SHP77 treated with DMSO at 0.1 percent for 48 hours (cell line): ENCODE results near the gene CACNA1B.
"Not testable (repeated sequence)": the region's sequence is repeated elsewhere in the genome, so short reads cannot be mapped to it uniquely, and the experiment has no call there.

Experiments used
- DNase-seq: peaks from one replicate; lab custom pipeline; 2025; lab: John Stamatoyannopoulos, UW

The CACNA1B gene

DNA sequence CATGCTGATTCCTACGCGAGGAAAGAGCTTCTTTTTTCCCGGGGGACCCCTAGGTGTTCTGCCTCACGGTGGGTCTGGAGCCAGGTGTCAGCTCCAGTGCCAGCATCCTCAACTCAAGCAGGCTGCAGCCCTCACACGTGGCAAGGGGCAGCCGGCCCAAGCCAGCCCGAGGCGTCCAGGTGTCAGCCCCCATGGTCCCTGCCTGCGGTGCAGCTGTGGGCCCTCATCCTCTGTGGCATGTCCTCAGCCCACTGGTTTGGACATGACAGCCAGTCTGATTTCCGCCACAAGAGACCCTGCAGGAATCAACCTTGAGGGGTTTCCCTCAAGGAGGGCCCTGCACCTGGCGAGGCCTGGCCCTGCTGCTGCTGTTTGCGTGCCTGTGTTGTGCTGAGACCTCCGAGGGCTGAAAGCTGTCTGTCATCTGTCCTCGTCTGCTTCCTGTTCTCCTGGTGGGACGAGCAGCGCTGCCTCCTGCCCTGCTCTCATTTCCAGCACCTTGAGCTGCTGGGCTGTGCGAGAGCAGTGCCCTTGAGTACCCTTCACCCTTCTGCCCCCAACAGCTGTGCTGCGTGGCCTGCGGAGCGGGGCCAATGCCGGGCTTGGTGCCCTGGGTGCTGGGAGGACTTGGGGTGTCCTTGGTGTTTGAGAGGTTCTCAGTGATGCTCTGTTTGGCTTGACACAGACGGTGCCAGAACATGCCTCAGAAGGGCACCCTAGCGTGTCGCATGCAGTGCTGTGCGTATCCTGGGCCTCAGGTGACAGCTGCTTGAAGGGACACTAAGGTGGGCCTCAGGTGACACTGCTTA is 137.6 kb downstream of the CACNA1B start:
- no peak for DNase-seq

DNA sequence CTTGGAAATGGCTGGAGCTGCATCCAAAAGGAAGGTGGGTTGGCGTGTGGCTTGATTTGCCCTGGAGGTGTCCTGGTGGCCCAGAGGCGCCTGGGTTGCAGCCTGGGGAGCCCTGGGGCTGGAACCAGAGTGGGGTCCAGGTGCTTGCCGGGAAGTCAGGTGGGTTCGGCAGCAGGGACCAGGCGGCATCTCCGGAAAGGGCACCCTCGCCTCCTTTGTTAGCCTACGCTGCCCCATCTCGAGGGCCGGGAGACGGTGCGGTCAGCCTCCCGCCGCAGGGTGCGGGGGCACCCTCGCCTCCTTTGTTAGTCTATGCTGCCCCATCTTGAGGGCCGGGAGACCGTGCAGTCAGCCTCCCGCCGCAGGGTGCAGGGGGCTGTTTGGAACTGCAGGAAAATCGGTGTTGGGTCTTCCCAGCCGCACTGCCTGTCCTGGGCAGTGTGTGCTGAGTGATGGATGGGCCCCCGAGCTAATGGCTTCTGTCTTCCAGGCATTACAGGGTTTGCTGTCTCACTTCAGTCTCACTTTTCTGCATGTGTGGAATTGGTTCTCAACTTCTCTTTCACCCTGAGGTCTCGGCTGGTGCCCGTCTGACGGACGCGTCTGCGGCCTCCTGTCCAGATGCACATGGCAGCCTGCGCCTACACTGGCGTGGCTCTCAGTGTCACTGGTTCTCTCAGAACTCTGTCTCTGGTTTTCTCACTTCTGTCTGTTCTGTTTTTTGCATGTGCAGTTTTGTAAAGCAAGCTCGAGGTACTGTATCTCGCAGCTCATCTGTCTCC is 139.0 kb downstream of the CACNA1B start:
- DNase-seq: no peak

DNA sequence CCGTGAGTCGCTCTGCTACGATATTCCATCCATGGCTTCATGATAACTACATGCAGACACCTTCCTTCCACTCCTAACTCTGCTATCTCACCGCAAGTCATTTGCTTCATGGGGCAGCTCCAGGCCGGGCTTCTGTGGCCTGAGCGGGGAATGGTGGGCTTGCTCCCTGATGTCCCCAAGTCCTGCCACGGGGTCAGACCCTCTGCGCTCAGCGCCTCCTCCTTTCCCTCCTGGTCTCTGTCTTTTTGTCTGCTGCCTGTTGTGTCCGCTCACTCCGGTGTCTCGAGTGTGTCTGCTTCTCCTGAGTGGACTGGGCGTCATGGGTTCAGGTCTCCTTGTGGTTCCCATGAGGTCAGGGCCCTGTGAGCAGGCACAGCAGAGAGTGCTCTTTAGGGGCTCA is 139.6 kb downstream of the CACNA1B start:
- DNase-seq: no peak

DNA sequence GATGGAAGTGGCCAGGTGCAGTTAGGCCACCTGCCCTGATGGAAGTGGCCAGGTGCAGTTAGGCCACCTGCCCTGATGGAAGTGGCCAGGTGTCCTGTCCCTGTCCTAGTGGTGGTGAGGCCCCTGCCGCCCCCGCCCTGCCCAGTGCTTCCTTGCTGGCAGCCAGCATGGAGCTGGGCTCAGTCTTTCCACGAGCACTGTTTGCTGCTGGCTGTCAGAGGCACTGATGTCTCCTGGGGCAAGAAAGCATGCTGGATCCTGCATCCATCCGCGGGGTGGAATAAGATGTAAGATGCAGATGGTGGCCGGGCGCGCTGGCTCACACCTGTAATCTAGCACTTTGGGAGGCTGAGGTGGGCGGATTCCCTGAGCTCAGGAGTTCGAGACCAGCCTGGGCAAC is 141.9 kb downstream of the CACNA1B start:
- not testable (repeated sequence) for DNase-seq

DNA sequence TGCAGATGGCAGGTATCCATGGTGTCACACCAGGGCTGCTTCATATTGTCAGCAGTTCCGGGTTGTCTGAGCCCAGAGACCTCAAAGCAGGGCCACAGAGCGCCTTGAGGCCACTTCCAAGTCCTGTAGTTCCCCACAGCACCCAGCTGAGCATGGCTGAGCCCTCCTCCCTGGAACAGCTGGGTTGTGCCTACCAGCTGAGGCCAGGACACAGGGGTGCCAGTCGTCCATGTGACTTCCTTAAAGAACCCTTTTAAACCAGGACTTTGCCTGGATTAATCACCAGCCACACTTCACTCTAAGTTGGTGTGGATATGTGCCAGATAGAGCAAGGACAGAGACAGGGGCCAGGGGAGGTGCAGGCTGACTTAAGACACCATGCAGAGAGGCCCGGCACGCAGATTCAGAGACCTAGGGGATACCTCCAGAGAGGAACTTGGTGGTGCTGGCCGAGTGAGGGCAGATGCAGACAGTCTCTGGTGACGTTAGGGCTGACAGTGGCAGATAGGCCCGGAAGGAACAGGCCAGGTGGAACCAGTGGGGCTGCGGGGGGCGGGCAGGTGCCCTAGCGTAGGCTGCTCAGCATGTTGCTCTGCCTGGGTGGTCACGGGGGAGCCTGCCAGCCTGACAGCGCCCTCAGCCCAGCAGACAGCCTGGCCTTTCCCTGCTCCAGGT is 142.7 kb downstream of the CACNA1B start:
- no peak for DNase-seq

DNA sequence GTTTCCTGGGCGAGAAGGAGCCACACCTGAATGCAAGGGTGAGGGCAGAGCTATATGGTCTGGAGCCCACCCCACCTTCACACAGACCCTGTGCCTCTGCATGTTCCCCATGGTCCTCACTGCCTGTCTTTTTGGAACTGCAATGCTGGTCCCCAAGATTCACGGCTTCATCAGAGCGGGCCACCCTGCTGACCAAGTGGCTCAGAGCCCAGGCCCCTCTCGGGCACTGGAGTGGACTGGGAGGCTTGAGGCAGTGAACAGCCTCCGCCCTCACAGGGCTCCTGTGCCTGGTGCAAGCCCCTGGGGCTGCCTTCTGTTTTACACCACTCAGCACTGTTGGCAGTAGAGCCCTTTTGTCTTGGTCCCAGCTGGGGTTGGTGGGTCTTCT is 143.2 kb downstream of the CACNA1B start:
- no peak for DNase-seq

DNA sequence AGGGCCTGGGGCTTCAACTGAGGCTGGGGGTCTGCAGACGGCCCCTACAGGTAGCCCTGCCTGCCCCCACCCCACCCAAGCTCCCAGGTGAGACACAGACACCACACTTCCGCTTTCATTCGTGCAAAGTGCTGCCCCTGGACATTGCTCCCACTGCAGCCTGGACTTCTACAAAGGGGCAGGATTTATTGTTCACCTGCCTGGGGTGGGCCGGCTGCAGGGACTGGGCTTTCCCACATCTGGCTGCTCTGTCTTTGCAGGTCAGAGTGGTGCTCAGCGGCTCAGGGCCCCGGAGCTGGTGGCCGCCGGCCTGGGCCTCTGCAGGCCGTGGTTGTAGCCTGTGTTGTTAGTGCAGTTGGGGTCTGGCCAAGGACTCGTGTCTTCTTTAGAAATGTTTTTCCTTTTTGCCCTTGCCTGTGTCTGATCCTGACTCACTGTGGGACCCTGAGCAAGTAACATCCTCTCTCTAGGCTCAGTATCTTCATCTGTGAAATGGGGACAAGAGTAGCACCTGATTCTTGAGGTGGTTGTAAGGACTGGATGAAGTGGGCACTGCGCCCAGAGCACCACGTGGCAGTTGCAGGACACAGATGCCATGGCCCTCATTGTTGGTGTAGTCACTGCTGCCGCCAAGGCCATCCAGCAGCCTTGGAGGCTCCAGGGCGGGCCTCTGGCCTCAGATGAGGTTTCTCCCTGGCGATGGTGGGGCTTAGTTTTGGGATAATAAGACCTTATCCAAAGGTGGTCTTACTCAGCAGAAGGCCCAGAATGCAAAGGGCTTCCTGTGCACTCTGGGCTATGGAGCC is 143.9 kb downstream of the CACNA1B start:
- DNase-seq: no peak

DNA sequence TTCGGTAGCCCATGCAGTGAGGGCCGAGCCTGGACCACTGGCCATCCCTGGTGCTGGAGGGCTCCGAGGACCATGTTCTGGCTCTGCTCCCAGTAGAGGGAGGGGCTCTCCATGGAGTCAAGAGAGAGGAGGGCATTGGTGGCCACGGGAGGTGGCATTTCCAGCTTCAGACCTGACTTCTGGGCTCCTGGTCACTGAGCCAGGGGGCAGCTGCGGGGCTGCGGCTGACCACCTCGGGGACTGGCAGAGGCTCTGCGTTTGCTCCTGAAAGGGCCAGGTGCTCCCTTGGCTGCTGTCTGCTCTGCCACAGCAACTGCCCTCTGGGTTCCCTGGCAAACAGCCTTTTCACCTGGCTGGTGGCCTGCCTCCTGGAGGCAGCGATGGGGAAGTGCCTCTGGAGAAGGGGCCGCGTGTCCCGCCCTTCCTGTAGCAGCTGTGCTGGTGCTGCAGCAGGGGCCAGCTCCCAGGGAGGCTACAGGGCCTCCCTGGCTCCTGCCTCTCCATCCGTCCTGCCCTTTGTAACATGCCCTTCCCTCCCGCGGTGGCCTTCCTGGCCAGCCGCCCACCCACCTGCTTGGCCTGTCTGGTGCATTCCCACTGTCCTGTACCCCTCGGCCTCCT is 144.6 kb downstream of the CACNA1B start:
- DNase-seq: no peak

DNA sequence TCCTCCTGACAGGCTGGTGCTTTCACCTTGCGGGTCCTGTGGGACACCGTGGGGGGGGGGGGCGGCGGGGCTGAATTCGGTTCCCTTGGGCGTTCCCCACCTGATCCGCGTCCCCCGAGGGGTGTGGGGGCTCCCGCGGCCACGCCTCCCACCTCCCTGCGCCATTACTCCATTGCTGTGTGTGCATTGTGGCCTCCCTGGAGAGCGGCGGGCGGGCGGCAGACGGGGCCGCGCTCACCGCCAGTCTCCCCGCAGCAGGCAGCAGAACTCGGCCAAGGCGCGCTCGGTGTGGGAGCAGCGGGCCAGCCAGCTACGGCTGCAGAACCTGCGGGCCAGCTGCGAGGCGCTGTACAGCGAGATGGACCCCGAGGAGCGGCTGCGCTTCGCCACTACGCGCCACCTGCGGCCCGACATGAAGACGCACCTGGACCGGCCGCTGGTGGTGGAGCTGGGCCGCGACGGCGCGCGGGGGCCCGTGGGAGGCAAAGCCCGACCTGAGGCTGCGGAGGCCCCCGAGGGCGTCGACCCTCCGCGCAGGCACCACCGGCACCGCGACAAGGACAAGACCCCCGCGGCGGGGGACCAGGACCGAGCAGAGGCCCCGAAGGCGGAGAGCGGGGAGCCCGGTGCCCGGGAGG is 145.3 kb downstream of the CACNA1B start:
- DNase-seq: no peak

DNA sequence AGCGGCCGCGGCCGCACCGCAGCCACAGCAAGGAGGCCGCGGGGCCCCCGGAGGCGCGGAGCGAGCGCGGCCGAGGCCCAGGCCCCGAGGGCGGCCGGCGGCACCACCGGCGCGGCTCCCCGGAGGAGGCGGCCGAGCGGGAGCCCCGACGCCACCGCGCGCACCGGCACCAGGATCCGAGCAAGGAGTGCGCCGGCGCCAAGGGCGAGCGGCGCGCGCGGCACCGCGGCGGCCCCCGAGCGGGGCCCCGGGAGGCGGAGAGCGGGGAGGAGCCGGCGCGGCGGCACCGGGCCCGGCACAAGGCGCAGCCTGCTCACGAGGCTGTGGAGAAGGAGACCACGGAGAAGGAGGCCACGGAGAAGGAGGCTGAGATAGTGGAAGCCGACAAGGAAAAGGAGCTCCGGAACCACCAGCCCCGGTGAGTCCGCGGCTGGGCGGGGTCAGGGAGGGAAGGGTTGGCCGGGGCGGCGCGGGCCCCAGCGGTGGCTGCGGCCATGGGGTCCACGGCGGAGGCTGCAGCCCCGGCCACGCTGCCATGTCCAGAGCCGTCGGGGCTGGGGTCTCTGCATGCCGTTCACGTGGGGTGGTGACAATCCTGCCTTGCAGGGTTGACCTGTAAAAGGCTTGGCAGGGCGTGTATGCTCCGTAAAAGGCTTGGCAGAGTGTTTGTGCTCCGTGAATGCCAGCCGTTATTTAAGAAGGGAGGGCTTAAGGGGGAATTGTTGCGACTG is 146.0 kb downstream of the CACNA1B start:
- no peak for DNase-seq

DNA sequence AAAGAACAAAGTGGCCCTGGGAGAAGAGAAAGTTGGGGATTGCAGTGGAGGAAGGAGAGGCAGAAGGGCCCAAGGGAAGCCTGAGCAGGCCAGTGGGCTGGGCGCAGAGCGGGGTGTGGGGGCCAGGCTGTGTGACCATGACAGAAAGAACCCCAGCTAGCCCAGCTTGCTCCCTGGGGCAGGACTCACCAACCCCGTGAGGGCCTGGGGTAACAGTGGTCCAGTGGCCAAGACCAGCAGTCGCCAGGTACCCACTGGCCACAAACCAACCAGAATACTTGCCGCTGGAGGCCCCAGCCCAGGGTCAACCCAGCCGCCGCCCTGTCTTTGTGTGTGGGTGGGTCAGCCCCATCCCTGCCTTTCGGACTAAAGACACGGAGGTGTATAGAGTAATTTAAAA is 146.5 kb downstream of the CACNA1B start:
- no peak for DNase-seq

DNA sequence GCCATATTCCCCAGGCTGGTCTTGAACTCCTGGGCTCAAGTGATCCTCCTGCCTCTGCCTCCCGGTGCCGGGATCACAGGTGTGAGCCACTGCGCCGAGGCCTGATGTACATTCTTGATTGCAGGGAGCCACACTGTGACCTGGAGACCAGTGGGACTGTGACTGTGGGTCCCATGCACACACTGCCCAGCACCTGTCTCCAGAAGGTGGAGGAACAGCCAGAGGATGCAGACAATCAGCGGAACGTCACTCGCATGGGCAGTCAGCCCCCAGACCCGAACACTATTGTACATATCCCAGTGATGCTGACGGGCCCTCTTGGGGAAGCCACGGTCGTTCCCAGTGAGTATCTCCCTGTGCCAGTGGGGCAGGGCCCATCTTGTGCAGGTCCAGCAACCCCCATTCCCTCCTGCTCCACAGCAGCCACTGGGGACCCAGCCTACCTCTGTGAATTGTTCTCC is 147.3 kb downstream of the CACNA1B start:
- no peak for DNase-seq

DNA sequence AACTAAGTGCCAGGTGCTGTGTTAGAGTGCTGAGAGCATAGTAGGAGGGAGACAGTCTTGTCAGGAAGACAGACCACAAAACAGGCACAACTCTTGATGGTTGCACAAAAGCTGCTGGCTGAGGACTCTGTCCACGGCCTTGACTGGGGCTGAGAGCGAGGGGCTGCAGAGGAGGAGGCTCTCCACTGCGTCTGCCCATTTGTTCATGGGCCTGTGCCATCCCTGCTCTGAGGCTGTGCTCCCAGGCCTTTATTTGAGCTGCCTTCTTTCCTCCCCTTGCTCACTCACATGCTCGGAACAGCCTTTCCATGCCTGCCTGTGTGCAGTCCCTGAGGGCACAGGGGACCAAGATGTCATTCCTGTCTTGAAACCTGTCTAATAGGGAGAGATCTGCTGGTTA is 147.8 kb downstream of the CACNA1B start:
- DNase-seq: no peak

DNA sequence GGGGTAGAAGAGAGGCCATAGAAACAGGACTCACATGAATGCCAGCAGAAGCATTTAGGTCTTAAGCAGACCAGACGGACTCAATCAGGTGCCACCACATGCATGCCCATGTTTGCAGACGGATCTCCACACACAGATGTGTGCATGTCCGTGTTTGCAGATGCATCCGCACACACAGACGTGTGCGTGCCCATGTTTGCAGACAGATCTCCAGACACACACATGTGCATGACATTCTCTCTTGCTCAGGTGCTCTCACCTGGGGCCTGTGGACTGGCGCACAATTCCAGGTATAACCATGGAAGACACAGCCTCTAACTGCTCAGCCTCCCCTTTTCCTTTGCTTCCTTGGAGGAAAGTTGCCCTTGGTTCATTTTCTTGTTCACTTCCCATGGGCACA is 148.3 kb downstream of the CACNA1B start:
- DNase-seq: no peak

DNA sequence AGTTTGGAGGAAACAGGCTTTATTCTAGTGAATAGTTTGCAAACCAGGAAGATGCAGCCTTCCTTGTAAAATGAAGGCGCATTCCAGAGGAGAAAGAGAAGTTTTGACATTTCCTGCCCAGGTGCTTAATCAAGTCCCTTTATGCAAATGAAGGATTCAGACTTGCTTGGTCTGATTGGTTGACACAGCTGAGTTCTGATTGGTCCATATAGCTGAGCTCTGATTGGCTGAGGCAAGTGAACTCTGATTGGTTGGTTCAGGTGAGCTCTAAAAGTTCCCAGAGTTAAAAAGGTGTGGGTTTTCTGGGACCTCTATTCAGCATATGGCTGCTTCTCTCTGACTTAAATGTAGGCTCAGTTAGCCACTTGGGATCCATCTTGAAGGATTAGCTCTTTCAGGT is 151.0 kb downstream of the CACNA1B start:
- DNase-seq: no peak

DNA sequence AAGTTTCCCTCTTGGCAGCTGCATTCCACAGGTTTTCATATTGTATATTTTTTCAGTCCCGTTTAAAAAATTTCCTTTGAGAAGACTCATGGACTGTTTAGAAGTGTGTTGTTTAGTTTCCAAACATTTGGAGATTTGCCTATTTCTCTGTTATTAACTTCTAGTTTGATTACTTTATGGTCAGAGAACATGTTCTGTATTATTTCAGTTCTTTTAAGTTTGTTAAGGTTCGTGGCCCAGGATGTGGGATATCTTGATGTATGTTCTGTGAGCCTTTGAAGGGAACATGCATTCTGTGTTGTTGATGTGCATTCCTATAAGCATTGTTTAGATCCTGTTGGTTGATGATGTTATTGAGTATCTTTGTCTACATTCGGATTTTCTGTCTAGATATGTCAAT is 153.6 kb downstream of the CACNA1B start:
- DNase-seq: no peak

DNA sequence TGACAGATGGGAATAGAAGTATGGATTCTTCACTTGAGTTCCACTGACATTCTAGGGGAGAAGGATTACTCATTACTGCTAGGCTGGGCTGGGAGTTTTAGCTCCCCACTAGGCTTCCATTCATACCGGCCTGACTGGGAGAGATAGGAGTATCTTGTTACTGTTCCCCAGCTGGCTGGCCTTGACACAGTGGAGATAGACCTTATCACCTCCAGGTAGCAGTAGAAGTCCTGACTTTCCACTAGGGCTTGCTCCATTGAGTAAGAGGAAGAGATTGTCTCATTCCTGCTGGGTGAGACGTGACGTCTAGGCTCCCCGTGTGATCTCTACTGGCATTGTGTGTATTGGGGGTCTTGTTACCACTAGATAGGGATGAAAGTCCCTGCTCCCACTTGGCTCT is 156.4 kb downstream of the CACNA1B start:
- no peak for DNase-seq

DNA sequence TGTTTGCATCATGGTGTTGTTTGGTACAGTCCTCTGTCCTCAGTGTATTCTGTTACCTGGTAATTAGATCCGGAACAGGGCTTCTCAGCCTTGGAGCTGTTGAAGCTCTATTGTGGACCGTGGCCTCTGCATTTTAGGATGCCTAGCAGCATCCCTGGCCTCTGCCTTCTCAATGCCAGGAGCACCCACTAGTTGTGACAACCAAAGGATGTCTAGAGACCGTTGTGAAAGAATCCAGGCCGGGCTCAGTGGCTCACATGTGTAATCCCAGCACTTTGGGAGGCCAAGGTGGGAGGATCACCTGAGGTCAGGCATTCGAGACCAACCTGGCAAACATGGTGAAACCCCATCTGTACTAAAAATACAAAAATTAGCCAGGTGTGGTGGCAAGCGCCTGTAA is 159.6 kb downstream of the CACNA1B start:
- DNase-seq: no peak

DNA sequence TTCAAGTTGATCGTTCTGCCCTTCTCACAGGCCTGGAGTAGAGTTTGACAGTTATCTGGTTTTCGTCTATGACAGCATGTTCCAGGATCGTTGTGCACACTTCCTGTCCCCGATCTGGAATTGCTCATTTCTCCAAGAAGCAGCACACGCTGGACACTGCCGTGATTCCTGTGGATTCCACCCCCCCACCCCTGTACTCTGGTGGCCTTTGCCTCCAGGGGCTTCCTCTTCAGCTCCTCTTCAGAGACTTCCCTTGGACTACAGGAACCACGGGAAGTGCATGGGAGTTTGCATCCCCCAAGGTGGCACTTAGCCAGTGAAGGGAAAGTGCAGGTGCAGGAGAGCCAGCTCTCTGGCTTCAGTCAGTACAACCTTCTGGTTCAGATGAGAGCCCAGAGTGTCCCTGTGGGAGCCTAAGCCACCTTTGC is 160.7 kb downstream of the CACNA1B start:
- DNase-seq: no peak
